HTR-8/SVneo (cell line): ENCODE results near the gene EML5.
A peak's percentile ranks its signal among the peaks of the same experiment; 100 is the strongest.

Experiments used
- DNase-seq: peaks from one replicate; pipeline ENCODE4 v3.0.0; 2011; ENCODE audit warnings: low spot score, mixed read lengths; ENCODE audit not compliant: insufficient read length
- FAIRE-seq: peaks from 2 replicates; lab custom pipeline; 2011; peaks lifted over from hg19 to GRCh38; lab: Jason Lieb, UNC

Gene EML5

DNA sequence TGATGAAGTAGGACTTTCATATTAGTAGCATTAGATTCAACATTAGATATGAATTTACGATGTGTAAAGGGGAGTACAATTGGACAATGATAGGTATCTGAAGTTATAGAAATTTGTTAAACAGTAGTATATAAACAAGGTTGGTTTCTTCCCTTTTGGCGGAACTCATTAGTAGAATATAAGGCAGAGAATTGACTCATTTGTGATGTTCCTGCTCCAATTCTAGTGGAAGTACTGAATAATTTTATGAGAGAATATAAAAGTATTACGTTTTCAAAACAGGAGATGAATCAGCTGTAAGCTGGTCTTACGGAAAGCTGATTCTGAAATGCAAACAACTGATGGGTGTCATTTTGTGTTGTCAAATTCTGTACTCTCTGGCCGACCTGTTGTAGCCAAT, 216.5 kb downstream of the EML5 start:
- DNase-seq (no peak), FAIRE-seq (no peak)

DNA sequence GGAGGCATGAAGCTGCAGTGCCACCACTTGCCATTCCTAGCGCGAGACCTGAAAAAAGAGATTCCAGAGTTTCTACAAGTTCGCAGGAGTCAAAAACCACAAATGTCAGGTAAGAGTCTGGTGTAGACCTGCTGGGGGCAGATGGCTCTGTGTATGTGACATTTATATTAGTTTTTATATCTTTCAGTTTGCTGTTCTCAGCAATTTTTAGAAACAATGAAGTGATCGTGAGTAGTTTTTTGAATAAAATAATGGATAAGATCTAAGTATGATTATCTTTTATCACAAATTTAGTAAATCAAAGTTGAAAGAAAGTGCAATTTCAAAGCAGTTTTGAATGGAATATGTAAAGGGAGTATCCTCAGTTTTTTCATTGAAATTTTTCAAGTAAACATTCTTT, 220.6 kb downstream of the EML5 start:
- FAIRE-seq (no peak), DNase-seq (no peak)

DNA sequence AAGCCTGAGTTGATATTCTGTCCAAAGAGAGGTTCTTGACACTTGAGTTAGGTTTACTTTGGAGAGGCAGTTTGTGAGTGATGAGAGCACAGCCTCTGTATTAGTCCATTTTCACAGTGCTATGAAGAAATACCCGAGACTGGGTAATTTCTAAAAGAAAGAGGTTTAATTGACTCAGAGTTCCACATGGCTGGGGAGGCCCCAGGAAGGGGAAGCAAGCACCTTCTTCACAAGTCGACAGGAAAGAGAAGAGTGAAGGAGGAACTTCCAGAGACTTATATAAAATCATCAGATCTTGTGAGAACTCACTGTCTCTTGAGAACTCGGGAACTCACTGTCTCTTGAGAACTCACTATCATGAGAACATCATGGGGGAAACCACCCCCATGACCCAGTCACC, 224.6 kb downstream of the EML5 start:
- no peak for FAIRE-seq

DNA sequence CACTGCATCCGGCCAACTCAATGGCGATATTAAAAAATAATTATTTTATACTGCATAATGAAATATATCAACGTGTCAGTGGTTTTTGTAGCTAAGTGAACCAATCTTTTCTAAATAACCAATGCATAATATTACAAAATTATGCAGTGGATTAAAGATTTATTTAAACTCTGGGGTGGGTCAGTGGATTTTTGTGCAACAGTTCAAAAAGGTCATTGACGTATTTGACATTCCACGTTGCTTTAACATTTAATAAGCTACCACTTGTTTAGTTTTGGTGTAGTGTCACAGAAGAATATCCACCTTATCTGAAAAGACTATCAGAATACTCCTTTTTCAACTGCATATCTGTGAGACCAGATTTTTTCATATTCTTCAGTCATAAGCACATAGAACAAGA, 227.3 kb downstream of the EML5 start:
- FAIRE-seq (no peak), DNase-seq (no peak)

More for the DNA sequence above, 224.6 kb downstream of the EML5 start:
- DNase-seq: no peak

DNA sequence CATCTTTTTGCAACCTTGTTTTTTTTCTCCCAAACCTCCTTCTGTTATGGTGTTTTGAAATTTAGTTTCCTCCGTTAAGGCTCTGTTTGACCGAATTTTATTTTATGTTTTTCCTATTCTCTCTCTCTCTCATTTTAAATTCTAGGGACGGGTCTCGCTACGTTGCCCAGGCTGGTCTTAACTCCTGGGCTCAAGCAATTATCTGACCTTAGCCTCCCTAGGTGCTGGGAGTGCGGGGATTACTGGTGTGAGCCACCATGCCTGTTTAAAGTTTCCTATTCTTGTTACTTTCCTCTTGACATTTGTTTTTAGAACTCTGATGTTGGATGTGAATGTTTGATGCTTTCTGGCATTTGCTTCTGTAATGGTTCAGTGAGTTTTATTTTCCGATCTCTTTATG, 228.9 kb downstream of the EML5 start:
- DNase-seq (no peak), FAIRE-seq (no peak)

DNA sequence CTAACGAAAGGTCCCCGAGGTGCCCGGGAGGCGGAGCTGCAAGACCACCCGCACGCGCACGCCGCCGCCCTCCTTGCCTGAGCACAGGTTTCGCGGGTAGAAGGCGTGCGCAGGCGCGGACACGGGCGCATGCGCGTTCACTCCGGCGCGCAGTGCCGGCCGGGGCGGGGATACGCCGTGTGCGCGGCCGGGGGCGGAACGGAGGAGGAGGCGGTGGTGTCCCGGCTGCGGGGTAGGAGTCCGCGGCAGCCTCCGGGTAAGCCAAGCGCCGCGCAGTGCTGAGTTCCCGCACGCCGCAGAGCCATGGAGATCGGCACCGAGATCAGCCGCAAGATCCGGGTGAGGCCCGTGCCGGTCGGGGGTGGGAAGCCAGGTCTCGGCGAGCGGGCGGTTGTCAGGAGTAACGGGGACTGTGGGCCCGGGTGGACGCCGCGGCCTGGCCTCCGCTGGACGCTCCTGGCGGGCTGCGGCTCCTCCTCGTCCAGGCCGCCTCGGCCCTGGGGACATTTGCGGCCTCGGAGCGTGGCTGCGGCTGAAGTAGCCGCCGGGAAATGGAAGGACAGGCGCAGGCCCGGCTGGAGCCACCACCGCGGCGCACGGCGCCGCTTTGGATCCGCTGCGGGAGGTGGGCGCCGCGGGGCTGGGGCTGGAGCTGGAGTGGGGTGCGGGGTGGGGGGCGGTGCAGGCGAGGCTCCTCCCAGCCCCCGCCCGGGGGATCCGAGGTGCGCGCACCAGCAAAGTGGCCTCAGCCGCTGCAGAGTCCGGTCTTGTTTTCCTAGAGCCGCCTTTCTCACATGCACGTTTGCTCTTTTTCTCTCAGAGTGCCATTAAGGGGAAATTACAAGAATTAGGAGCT, 229.7 kb downstream of the EML5 start, which contains the start of gene ZC3H14:
ZC3H14 (plus strand) TSS at position 207 of the 856 bp plus-strand sequence; CDS start at position 304, 97 bp downstream.
- peak; percentile 92 for DNase-seq
- FAIRE-seq: peak; percentile 98

DNA sequence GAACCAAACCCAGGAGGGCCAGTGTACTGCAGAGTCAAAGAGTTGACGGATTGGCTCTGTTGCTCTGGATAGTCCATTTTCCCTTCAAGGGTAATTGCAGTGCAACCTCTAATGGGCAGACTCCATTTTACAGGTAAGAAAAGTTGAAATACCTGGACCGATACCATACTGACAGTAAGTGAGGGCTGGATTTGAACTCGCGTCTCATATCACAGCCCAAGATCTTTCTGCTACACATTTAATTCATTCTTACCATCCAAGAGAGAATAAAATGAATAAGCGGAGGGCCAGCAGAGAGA, 230.3 kb downstream of the EML5 start:
- FAIRE-seq: no peak

More for the DNA sequence above, 230.3 kb downstream of the EML5 start:
- no peak for DNase-seq
